Stimulated activated CD8-positive, alpha-beta memory T cell treated with anti-CD3 and anti-CD28 coated beads, Interleukin-4, amount 100 ng/mL, for 4 hours (primary cell): ENCODE measurements around the gene NUDT6.
"Not testable (repeated sequence)": the region's sequence is repeated elsewhere in the genome, so short reads cannot be mapped to it uniquely, and the experiment has no call there.

ENCODE experiments used
- DNase-seq, 2 donors: peaks; one replicate each; pipeline ENCODE4 v3.0.0-alpha.2; 2020; ENCODE audit warnings: low read depth in 2 of 2, low spot score in 1 of 2

The NUDT6 gene, protein sequence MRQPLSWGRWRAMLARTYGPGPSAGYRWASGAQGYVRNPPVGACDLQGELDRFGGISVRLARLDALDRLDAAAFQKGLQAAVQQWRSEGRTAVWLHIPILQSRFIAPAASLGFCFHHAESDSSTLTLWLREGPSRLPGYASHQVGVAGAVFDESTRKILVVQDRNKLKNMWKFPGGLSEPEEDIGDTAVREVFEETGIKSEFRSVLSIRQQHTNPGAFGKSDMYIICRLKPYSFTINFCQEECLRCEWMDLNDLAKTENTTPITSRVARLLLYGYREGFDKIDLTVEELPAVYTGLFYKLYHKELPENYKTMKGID

DNA sequence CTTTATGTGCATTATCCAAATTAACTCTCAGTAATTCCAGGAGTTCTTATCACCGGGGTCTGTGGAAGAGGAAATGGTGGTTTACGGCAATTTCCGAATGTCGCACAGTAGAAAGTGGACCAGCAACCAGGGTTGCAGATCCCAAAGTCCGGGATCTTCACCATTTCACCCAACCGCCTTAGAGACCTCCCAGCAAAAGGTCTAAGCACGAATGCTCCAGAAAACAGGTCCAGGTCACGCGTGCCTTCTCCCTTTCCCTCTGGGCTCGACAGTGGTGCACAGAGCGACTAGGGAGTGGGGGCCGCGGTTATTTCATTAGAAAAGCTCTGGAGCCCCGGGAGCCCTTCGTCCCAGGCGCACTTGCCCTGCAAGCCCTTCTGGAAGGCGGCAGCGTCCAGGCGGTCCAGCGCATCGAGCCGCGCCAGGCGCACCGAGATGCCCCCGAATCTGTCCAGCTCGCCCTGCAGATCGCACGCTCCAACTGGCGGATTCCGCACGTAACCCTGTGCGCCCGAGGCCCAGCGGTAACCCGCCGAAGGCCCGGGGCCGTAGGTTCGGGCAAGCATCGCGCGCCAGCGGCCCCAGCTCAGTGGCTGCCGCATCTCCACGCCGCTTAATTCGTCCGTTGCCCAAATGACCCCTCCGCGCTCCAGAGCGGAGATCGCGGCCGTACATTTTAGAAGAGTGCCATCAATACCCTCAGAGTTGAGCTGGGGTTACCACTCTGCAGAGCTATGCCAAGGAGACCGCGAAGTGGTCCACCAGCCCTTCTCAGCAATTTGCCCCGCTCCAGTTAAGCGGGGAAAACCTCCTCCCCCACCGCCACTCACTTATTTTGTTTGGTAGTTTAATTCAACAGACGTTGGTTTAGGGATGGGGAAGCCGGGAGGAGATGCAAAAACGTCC lies at the start of gene NUDT6:
Gene NUDT6 (minus strand): TSS at position 627 of the 906 bp plus-strand sequence. CDS start 25 bp downstream, at position 602.
- no peak for DNase-seq

DNA sequence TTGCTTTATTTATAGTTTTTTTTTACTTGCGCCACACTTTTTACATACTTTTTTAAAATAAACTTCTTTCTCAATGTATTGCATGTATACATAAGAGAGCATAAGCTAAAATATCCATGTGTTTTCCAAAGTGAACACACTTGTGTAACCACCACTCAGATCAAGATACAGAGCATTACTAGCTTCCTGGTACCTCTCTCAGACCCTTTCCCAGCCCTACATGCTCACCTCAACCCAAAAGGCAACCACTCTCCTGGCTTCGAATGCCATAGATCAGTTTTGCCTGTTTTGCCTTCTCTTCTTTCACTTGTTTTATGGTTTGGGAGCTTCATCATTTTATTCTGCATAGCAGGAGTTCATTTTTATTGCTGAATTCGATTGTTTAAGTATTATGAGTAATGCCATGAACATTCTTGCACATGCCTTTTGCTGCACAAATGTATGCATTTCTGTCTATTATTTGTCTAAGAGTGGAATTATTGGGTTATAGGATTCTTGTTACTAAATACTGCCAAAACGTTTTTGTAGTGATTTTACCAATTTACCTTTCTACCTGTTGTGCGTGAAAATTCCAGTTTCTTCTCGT lies 45.9 kb upstream of the NUDT6 start:
- DNase-seq: no peak

DNA sequence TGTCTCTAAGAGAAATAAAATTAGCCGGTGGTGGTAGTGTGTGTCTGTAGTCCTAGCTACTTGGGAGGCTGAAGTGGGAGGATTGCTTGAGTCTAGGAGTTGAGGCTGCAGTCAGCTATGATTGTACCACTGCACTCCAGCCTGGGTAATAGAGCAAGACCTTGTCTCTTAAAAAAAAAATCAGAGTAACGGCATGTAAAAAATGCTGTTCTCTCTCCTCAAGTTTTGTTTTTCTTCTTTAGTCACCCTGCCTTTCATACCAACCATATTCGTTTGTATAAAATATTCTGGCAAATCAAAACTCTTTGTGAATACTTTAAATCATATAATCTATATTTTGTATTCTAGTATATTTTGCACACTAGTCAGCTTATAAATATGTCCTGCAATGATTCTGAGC lies 44.8 kb upstream of the NUDT6 start:
- no peak for DNase-seq

DNA sequence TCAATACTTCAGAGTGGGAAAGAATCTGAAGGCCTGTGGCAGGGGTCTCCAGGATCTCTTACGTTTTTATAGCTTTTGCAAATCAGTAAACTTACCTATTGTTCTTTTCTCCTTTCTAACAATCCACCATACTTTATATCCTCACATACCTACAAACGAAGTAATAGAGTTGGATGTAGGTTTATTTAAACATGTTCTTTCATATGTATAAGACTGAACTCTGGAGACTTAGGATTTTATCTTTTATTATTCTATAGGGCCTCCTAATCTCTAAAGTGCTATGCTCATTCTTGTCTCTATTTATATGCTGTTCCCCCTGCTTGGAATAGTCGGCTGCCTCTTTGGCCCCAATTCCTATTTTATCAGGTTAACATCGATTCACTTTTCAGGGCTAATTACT lies 43.8 kb upstream of the NUDT6 start:
- no peak for DNase-seq

DNA sequence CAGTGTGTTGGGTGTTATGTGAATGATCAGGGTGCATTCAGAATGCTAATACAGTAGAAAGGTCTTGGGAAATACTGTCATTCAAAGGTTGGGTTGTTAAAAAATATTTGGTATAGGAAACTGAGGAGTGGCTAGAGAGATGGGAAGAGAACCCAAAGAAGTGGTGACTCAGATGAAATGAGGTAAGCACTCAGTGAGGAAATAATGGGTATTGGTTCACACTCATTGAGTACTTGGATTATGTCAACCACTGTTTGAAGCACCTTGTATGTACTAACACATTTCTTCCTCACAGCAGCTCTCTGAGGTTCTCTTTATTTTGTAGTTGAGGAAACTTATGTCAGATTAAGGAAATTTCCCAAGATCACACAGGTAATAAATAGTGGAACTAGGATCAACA lies 40.8 kb upstream of the NUDT6 start:
- DNase-seq: no peak

DNA sequence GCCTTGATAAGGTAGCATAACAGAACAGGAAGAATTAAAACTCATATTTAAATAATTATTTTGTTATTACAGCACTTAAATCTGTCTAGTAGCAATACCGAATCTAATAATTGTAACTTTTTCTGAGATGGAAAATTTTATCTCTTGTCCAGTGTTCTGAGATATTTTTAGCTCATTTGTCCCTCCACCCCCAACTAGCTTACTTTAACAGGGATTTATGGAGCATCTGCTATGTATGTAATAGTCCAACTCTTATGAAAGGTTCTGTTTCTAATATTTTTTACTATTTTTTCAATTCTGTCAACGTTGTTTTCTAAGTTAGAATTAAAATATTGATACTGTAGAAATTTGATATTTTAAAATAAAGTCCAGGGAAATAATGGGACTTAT lies 38.2 kb upstream of the NUDT6 start:
- DNase-seq: no peak

DNA sequence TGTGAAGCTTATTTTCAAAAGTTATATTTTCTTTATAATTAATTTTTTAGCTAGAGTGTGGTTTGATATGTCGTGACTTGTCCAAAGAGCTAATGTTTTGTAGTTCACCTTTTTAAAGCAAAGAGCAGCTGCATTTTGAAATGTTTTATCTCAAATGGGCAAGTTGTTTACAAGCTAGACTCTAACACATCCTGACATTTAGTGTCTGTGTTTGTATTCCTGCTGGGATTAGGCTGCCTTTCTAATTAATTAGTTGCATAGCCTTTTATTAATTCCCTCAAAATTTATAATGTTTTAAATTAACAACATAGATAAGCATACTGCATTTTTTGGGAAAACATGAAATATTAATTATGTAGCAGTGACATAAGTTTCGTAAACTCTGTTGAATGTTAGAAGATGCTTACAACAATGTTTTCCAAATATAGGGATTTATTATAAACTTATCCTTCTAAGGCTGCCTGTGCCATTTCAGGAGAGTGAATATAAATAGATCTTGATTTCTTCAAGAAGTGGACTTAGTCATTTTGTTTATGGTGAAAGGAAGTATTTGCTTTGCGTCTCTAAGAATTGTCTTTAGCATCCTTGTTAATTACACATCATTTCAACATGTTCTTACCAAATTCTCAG lies 37.7 kb upstream of the NUDT6 start:
- DNase-seq: no peak

DNA sequence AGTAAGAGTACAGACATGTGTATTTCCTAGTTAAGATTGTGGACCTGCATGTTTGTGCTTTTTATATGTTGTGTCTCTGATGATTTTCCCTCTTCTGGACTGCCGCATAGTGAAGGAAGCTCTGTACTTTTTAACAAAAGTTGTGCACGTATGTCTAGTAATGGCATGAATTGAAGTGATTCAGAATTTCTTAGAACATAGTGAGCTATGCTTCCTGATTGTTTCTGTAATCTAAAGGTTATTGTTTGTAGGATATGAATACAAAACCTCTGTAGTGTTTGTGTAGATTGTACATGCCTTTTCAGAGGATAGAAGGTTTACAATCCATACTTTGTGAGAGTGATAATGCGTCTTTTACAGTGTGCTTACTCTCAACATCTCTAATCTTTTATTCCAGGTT lies 37.0 kb upstream of the NUDT6 start:
- DNase-seq: no peak

DNA sequence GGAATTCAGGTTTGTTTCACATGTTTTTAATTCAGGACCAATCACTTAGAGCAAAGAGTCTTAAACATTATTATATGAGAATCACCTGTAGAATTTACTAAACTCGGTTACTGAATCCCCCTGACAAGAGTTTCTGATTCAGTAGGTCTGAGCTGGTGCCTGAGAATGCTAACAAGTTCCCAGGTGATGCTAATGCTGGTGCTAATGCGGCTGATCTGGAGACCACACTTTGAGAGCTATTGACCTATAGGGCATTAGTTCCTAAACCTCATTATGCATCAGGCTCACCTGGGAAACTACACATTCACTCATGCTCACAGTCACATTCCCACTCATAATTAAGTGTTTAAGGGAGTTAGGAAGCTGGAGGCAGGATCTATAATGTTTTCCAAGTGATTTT lies 36.1 kb upstream of the NUDT6 start:
- no peak for DNase-seq

DNA sequence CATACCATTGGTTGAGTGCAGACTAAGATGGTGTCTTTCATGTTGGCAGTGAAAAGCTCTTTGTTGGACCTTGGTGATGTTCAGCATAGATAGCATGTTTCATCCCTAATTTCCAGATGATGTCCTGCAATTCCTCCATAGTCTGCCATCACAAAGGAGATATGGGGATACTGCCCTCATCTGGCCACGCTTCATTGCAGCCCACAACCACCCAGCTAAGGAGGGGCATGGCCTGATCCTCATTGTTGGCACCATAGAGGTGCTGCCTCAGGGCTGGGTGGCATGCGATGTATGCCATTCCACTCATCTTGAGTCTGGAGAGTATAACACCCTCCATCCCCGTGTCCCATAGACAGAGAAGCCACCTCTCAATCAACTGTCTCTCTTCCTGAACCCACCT lies 31.5 kb upstream of the NUDT6 start:
- DNase-seq: no peak

DNA sequence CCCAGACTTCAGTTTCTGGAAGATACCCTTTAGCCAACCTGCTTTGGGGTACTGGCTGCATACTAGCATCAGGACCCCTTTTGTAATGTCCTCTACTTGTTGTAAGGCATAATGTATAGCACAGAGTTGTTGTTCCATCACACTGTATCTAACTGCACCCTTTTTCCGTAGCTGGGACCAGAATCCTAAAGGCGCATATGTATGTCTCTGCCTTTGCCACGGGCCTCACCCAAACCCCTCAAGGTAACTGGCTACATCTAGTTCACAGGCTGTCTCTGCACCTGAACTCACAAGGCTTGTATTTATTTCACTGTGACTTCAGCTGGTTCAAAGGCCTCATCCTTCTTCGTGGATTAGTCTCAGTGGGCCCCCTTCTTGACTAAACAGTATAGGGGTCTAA lies 29.6 kb upstream of the NUDT6 start:
- DNase-seq: no peak

DNA sequence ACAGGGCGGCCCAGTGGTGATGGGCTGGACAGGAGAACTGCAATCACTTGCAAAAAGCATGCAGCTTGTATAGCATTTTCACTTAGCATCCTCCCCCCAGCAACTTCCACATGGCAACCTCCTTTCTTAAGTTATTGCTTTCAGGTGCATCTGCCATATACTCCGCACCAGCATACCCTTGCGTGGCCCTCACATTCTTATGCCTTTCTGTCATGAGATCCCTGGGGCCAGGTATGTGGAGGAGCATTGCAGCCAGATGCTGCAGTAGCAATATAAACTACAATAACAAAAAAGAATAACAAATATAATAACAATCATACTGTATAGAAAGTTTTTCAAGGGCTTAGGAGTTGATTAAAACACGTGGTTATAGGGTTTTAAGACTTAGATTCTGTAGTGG lies 26.3 kb upstream of the NUDT6 start:
- DNase-seq: no peak

DNA sequence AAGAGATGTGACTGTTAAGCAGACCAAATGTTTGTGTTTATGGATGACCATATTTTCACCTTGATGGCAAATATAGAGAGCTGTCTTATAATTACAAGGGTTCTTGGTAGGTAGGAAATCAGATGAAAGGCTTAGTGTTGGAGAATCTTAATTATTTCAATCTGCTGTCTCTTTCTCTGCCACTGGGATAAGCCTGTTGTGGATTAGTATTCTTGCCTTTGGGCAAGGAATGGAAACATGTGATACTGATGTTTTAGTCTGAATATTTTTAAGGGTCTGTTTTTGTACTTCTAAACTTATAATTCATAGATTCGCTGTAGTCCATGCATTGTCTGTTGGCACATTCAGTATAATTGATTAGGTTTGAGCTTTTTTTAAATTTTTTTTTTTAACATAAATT lies 23.7 kb upstream of the NUDT6 start:
- DNase-seq: no peak

DNA sequence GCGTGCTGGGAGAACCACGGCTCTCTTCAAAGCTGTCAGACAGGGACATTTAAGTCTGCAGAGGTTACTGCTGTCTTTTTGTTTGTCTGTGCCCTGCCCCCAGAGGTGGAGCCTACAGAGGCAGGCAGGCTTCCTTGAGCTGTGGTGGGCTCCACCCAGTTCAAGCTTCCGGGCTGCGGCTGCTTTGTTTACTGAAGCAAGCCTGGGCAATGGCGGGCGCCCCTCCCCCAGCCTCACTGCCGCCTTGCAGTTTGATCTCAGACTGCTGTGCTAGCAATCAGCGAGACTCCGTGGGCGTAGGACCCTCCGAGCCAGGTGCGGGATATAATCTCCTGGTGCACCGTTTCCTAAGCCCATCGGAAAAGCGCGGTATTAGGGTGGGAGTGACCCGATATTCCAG lies 22.7 kb upstream of the NUDT6 start:
- DNase-seq: not testable (repeated sequence)

DNA sequence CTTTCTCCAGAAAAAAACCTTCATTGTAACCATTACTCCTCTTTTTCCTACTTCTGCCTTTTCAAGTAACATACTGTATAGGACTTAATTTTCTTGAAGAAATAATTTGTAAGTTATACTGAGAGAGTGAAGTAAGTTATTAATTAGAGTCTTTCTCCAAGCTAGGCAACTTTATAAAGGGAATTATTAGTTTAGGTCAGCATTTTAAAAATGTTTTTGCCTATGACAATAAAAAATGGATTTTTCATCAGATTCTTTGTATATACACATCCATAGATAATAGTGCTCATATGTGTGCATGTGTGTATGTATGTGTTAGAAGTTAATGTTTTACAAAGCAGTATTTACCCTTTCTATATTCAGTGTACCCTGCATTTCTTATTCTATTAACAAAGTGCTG lies 10.4 kb upstream of the NUDT6 start:
- DNase-seq: no peak

DNA sequence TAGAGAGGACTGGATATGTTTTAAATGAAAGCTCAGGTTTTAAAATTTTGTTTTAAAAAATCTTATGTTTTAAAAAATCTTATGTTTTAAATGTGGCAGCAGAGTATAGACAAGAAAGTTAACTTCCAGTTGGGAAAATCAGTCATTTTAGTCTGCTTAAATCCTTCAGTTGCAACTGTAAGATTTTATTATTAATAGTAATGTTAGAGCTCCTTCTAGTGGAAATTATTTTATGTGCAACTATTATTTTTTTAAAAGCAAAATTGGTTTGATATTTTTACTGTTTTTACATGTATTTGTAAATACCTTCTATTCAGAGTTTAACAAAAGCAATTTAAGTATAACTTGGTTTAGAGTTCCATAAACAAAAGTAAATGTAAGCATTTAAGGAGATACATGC lies 8.5 kb upstream of the NUDT6 start:
- no peak for DNase-seq

DNA sequence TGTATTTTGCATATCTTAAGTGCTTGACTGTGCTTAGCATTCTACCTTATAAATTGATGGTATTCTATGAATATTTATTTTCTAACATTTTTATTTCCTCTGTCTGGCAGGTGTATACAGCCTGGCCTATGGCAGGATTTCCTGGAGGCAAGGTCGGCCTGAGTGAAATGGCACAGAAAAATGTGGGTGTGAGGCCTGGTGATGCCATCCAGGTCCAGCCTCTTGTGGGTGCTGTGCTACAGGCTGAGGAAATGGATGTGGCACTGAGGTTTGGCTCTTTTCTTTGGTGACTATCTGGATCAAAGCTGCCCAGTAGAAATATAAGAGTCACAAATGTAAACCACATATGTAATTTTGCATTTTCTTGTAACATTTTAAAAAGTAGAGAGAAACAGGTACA lies 6.5 kb upstream of the NUDT6 start:
- DNase-seq: no peak

DNA sequence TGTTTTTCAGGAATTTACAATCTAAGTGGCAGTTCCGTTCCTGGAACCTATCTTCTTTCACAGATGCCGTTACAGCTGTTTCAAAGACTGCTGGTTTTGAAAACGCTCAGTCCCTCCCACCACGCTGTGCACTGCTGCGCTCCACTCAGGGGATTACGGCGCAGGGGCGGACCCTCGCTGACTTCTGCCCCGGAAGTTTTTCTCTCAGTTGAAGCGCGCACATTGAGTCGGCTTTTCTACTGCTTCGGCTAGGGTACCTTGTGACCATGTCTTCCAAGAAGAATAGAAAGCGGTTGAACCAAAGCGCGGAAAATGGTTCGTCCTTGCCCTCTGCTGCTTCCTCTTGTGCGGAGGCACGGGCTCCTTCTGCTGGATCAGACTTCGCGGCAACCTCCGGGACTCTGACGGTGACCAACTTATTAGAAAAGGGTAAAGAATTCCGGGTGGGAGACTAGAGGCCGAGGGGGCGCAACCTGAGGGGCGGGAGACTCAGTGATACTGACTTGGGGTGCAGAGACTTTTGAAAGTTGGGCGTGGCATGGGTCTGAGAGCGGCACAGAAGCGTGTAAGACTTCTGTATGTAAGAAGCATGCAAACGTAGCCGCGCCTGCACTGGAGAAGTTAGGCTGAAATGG lies 597 bp upstream of the NUDT6 start:
- peak; percentile 71 to 75 for DNase-seq

DNA sequence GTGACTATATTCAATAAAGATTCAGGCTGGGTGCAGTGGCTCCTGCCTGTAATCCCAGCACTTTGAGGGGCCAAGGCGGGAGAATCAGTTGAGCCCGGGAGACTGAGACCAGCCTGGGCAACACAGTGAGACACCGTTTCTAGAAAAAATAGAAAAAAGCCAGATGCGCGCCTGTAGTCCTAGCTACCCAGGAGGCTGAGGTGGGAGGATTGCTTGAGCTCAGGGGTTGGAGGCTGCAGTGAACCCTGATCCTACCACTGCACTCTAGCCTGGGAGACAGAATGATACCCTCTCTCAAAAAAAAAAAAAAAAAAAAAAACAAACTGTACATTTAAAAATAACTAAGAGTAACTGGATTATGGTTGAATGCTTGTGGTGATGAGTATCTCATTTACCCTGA lies 1.1 kb downstream of the NUDT6 start:
- DNase-seq: no peak

DNA sequence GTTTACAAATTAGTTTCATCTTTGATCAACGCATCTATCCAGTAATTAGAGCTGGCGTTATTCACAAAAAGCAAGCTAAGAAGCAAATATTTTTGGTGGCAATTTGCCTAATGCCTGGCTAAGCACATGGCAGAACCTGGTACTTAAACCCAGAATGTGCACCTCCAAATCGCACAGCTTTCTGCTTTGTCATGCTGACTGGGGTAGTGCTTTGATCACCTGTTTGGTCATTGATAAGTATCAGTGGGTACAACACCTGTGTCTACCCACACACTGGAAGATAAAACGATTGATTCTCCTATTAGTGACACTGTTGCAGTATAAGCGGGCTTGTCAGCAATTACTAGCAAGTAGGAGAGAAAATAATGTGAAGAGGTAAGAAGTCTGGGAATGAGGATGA lies 1.9 kb downstream of the NUDT6 start:
- DNase-seq: no peak

DNA sequence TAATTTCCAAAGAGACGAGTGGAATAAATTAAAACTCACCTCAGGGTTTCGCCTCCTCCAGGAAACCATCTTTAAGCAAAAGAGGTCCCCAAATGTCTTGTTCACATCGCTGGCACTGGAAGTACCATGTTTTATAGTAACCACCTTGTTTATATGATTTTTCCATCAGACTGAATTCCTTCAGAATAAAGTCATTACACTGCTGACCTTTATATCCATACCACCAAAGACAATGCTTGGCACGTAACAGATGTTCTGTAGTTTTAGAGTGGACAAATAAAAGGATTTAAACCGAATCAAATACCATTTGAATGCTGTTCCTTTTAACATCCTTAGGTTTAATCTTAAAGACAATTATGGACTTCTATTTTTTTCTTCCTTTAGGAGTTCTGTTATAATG lies 4.7 kb downstream of the NUDT6 start:
- DNase-seq: no peak
